GM18873 (cell line): ENCODE data around the gene GAL3ST2.
"Not testable (repeated sequence)": the region's sequence is repeated elsewhere in the genome, so short reads cannot be mapped to it uniquely, and the experiment has no call there.

Experiments used
- ATAC-seq: cut with Tn5 transposase; IDR thresholded peaks from one replicate; pipeline ENCODE4 v1.9.1; 2021; ENCODE audit warnings: mild to moderate bottlenecking, moderate library complexity, moderate number of reproducible peaks; ENCODE audit not compliant: unreplicated experiment, low FRiP score

Gene GAL3ST2

GRCh38 chr2:241767464-241768250, 9.0 kb upstream of the GAL3ST2 start:
- no peak for ATAC-seq

GRCh38 chr2:241768251-241768711, 8.3 kb upstream of the GAL3ST2 start:
- ATAC-seq: no peak

GRCh38 chr2:241768850-241769249, 7.8 kb upstream of the GAL3ST2 start:
- ATAC-seq: no peak

- ATAC-seq: no peak
Measured at GRCh38 chr2:241769819-241770184, 6.8 kb upstream of the GAL3ST2 start.

- no peak for ATAC-seq
Measured at GRCh38 chr2:241770185-241770935, 6.3 kb upstream of the GAL3ST2 start.

- no peak for ATAC-seq
Measured at GRCh38 chr2:241770936-241771285, 5.7 kb upstream of the GAL3ST2 start.

GRCh38 chr2:241771286-241772062, 5.1 kb upstream of the GAL3ST2 start:
- no peak for ATAC-seq

GRCh38 chr2:241772063-241772499, 4.5 kb upstream of the GAL3ST2 start:
- no peak for ATAC-seq

- no peak for ATAC-seq
Measured at GRCh38 chr2:241773511-241774418, 2.9 kb upstream of the GAL3ST2 start.

GRCh38 chr2:241774419-241775222, 2.0 kb upstream of the GAL3ST2 start:
- ATAC-seq: no peak

- no peak for ATAC-seq
Measured at GRCh38 chr2:241775223-241776177, 1.1 kb upstream of the GAL3ST2 start.

GRCh38 chr2:241777170-241777685, 606 bp downstream of the GAL3ST2 start:
- no peak for ATAC-seq

GRCh38 chr2:241777686-241778627, 1.3 kb downstream of the GAL3ST2 start:
- no peak for ATAC-seq

GRCh38 chr2:241780939-241781569, 4.4 kb downstream of the GAL3ST2 start:
- no peak for ATAC-seq

- ATAC-seq: not testable (repeated sequence)
Measured at GRCh38 chr2:241782053-241782452, 5.4 kb downstream of the GAL3ST2 start.

- no peak for ATAC-seq
Measured at GRCh38 chr2:241788135-241788534, 11.5 kb downstream of the GAL3ST2 start.
